Measurements from ENCODE around the gene ENPP6.

DNA sequence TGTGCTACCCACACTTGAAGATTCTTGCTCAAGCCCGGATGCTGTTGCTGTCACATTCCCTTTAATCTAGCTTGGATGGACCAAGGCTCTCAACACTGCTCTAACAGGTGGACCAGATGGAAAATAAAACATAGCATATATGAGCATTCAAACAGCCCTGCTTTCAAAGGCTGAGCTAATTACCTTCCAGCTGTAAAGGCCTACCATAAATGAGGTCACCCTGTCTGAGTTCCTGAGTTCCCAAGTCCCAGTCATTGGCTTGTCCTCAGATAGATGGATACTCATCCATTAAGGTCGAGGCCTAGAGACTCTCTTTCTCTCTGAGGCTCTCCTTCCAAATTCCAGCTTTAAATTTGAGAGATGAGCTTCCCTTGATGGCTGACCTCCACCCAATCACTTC, 165.1 kb downstream of the ENPP6 start:
- no peak for TF ChIP-seq POLR2A (IDR thresholded peaks at IDR 0.05)
- TF ChIP-seq, protein P1, sequence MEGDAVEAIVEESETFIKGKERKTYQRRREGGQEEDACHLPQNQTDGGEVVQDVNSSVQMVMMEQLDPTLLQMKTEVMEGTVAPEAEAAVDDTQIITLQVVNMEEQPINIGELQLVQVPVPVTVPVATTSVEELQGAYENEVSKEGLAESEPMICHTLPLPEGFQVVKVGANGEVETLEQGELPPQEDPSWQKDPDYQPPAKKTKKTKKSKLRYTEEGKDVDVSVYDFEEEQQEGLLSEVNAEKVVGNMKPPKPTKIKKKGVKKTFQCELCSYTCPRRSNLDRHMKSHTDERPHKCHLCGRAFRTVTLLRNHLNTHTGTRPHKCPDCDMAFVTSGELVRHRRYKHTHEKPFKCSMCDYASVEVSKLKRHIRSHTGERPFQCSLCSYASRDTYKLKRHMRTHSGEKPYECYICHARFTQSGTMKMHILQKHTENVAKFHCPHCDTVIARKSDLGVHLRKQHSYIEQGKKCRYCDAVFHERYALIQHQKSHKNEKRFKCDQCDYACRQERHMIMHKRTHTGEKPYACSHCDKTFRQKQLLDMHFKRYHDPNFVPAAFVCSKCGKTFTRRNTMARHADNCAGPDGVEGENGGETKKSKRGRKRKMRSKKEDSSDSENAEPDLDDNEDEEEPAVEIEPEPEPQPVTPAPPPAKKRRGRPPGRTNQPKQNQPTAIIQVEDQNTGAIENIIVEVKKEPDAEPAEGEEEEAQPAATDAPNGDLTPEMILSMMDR (IDR thresholded peaks at IDR 0.05) = no peak

Data from uterus (tissue), 2 donors.